Vagina (tissue), 2 donors: ENCODE results near the gene ZNRF2. TPM values are rescaled to one million over a fixed set of nuclear protein-coding genes. Genes with fewer than 3 reads are reported as not detected.

Experiments used
- DNase-seq, 2 donors: peaks; one replicate each; pipeline ENCODE4 v3.0.0-alpha.2; 2017; ENCODE audit errors: extremely low spot score in 2 of 2
- H3K27ac ChIP-seq: fragments of 200-600 bp; sonication (generic); one replicate; pipeline ENCODE4 v1.5.1; 2019
- H3K27me3 ChIP-seq: fragments of 200-600 bp; sonication (generic); one replicate; pipeline ENCODE4 v1.5.1; 2019
- H3K36me3 ChIP-seq, 2 donors: fragments of 200-600 bp; sonication (generic); one replicate each; pipeline ENCODE4 v1.5.1; 2017 to 2019
- H3K4me1 ChIP-seq: fragments of 200-600 bp; sonication (generic); one replicate; pipeline ENCODE4 v1.5.1; 2019
- H3K4me3 ChIP-seq, 2 donors: fragments of 200-600 bp; sonication (generic); 1 replicate in 1 of 2; 2 replicates in 1 of 2; pipeline ENCODE4 v1.5.1; 2016 to 2019
- H3K9me3 ChIP-seq: fragments of 200-600 bp; sonication (generic); one replicate; pipeline ENCODE4 v1.5.1; 2019
- CTCF ChIP-seq, 3 experiments: fragments of 450-650 bp in 2 of 3; fragments of 200-600 bp in 1 of 3; sonication (generic) in 1 of 3; IDR thresholded peaks; one replicate each; pipeline ENCODE4 v1.5.1; 2017 to 2019; ENCODE audit warnings: antibody characterized with exemption in 3 of 3, mild to moderate bottlenecking in 2 of 3, moderate library complexity in 2 of 3
- POLR2A ChIP-seq, 2 donors: fragments of 450-650 bp; IDR thresholded peaks; one replicate each; pipeline ENCODE4 v1.6.1; 2017; ENCODE audit warnings: antibody characterized with exemption in 2 of 2, mild to moderate bottlenecking in 2 of 2, moderate library complexity in 2 of 2
- POLR2AphosphoS5 ChIP-seq, 2 donors: sonication (generic); formaldehyde crosslinking; IDR thresholded peaks; one replicate each; pipeline ENCODE4 v1.9.0; 2017; ENCODE audit warnings: antibody characterized with exemption in 2 of 2, mild to moderate bottlenecking in 2 of 2, low read depth in 1 of 2; ENCODE audit not compliant: insufficient read depth in 1 of 2
- intact Hi-C: fragments of 100-400 bp; cut with DNase I; formaldehyde crosslinking; loops from one replicate; pipeline ENCODE4 v1.15.1; 2023
- total RNA-seq: library from RNA; depleted of rRNA; stranded (reverse); fragments of >200 nt; gene quantifications from one replicate; pipeline ENCODE4 v1.2.3, GENCODE V29; 2016

ZNRF2 gene
- total RNA-seq, 1 donor from 2014 or later, result 21.9 TPM

DNA sequence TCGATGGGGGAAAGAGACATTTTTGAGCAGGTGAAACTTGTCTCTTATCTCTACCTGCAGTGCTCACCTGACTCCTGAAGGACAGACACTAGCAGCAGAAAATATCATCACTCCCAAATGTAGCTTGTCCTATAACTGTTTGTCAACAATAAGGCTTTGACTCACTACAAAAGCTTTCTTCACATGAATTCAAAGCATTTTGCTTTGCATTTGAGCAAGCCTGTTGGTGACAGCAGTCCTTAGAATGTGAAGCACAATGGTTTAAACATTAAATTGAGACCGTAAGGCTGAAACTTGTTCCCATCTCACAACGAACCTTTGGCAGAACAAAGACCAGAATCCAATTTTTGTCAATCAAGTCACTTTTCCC lies 30.6 kb upstream of the ZNRF2 start:
- Histone ChIP-seq H3K36me3 (no peaks in the 10 kb centered on the region), H3K9me3 (no peaks in the 10 kb centered on the region), H3K4me1 (no peaks in the 10 kb centered on the region), H3K4me3 (no peak overlapping the region), H3K27ac (no peak overlapping the region), H3K27me3 (no peaks in the 10 kb centered on the region)
- intact Hi-C loops, result no loop called here
- TF ChIP-seq POLR2A (IDR thresholded peaks at IDR 0.05) (no peak), CTCF (IDR thresholded peaks at IDR 0.05) (no peak), POLR2AphosphoS5 (IDR thresholded peaks at IDR 0.05; ENCODE audit: insufficient read depth in 1 of 2, low read depth in 1 of 2) (no peak)
- DNase-seq, result no peak

GRCh38 chr7:30254248-30254647 lies 30.1 kb upstream of the ZNRF2 start:
- Histone ChIP-seq H3K4me3 (no peak overlapping the region), H3K36me3 (no peaks in the 10 kb centered on the region), H3K27me3 (no peaks in the 10 kb centered on the region), H3K4me1 (no peaks in the 10 kb centered on the region), H3K27ac (no peak overlapping the region), H3K9me3 (no peaks in the 10 kb centered on the region)
- no peak for TF ChIP-seq POLR2A (IDR thresholded peaks at IDR 0.05)
- TF ChIP-seq POLR2AphosphoS5 (IDR thresholded peaks at IDR 0.05; ENCODE audit: insufficient read depth in 1 of 2, low read depth in 1 of 2), result no peak
- no peak for TF ChIP-seq CTCF (IDR thresholded peaks at IDR 0.05)
- intact Hi-C loops, result no loop called here
- no peak for DNase-seq

- intact Hi-C loops, result no loop called here
- no peak for TF ChIP-seq CTCF (IDR thresholded peaks at IDR 0.05)
- no peak overlapping the region for H3K4me3 ChIP-seq
- H3K9me3 ChIP-seq, result no peaks in the 10 kb centered on the region
- H3K4me1 ChIP-seq, result no peaks in the 10 kb centered on the region
- DNase-seq, result no peak
- no peak overlapping the region for H3K27ac ChIP-seq
- H3K36me3 ChIP-seq, result no peaks in the 10 kb centered on the region
- no peaks in the 10 kb centered on the region for H3K27me3 ChIP-seq
These were observed 29.7 kb upstream of the ZNRF2 start for GRCh38 chr7:30254717-30255063.

GRCh38 chr7:30255064-30255769 lies 29.2 kb upstream of the ZNRF2 start:
- intact Hi-C loops, result no loop called here
- TF ChIP-seq CTCF (IDR thresholded peaks at IDR 0.05), result no peak
- TF ChIP-seq POLR2A (IDR thresholded peaks at IDR 0.05), result no peak
- no peak for TF ChIP-seq POLR2AphosphoS5 (IDR thresholded peaks at IDR 0.05; ENCODE audit: insufficient read depth in 1 of 2, low read depth in 1 of 2)
- Histone ChIP-seq H3K9me3 (no peaks in the 10 kb centered on the region), H3K36me3 (no peaks in the 10 kb centered on the region), H3K27ac (no peak overlapping the region), H3K4me3 (no peak overlapping the region), H3K27me3 (no peaks in the 10 kb centered on the region), H3K4me1 (no peaks in the 10 kb centered on the region)
- no peak for DNase-seq

GRCh38 chr7:30256349-30256858 lies 28.0 kb upstream of the ZNRF2 start:
- Histone ChIP-seq H3K27ac (no peak overlapping the region), H3K4me1 (no peaks in the 10 kb centered on the region), H3K36me3 (no peaks in the 10 kb centered on the region), H3K9me3 (no peaks in the 10 kb centered on the region), H3K4me3 (no peak overlapping the region), H3K27me3 (no peaks in the 10 kb centered on the region)
- no peak for DNase-seq
- no peak for TF ChIP-seq POLR2AphosphoS5 (IDR thresholded peaks at IDR 0.05; ENCODE audit: insufficient read depth in 1 of 2, low read depth in 1 of 2)
- TF ChIP-seq POLR2A (IDR thresholded peaks at IDR 0.05), result no peak
- TF ChIP-seq CTCF (IDR thresholded peaks at IDR 0.05), result no peak
- intact Hi-C loops, result no loop called here
